GM18951 (cell line): Measurements from ENCODE around the gene FGF6.

Source experiments
- POLR2A ChIP-seq: IDR thresholded peaks from 4 replicates; pipeline ENCODE4 v1.6.1; 2011; ENCODE audit warnings: mild to moderate bottlenecking; ENCODE audit not compliant: insufficient read length, insufficient read depth; ENCODE audit errors: extremely low read depth
- in situ Hi-C: fragments of 300-500 bp; cut with MboI; formaldehyde crosslinking; loops from one replicate; pipeline ENCODE4 v1.12.0; 2022; ENCODE audit warnings: low sequenced_read_pairs, mixed read lengths, inconsistent platforms; ENCODE audit not compliant: unreplicated experiment

The FGF6 gene

GRCh38 chr12:4401117-4401516 lies 44.5 kb downstream of the FGF6 start:
- TF ChIP-seq POLR2A = no peak
- in situ Hi-C loops = no loop called here

GRCh38 chr12:4395818-4396217 lies 49.8 kb downstream of the FGF6 start:
- in situ Hi-C loops = no loop called here
- TF ChIP-seq POLR2A = no peak

- in situ Hi-C loops = no loop called here
Measured at GRCh38 chr12:4393211-4393610, 52.4 kb downstream of the FGF6 start.

GRCh38 chr12:4392223-4392742 lies 53.3 kb downstream of the FGF6 start:
- no peak for TF ChIP-seq POLR2A
- in situ Hi-C loops = no loop called here

More at GRCh38 chr12:4393211-4393610, 52.4 kb downstream of the FGF6 start:
- no peak for TF ChIP-seq POLR2A

- TF ChIP-seq POLR2A = no peak
- in situ Hi-C loops = no loop called here
Measured at GRCh38 chr12:4388662-4389061, 57.0 kb downstream of the FGF6 start.

- in situ Hi-C loops = no loop called here
- no peak for TF ChIP-seq POLR2A
Measured at GRCh38 chr12:4388032-4388431, 57.6 kb downstream of the FGF6 start.

GRCh38 chr12:4387607-4388006 lies 58.0 kb downstream of the FGF6 start:
- TF ChIP-seq POLR2A = no peak
- in situ Hi-C loops = no loop called here

GRCh38 chr12:4386801-4387200 lies 58.8 kb downstream of the FGF6 start:
- no peak for TF ChIP-seq POLR2A
- in situ Hi-C loops = no loop called here
